ENCODE measurements around the gene SH2B3.
A peak's percentile ranks its signal among the peaks of the same experiment; 100 is the strongest.
"Not testable (repeated sequence)": the region's sequence is repeated elsewhere in the genome, so short reads cannot be mapped to it uniquely, and the experiment has no call there.

SH2B3 gene

DNA sequence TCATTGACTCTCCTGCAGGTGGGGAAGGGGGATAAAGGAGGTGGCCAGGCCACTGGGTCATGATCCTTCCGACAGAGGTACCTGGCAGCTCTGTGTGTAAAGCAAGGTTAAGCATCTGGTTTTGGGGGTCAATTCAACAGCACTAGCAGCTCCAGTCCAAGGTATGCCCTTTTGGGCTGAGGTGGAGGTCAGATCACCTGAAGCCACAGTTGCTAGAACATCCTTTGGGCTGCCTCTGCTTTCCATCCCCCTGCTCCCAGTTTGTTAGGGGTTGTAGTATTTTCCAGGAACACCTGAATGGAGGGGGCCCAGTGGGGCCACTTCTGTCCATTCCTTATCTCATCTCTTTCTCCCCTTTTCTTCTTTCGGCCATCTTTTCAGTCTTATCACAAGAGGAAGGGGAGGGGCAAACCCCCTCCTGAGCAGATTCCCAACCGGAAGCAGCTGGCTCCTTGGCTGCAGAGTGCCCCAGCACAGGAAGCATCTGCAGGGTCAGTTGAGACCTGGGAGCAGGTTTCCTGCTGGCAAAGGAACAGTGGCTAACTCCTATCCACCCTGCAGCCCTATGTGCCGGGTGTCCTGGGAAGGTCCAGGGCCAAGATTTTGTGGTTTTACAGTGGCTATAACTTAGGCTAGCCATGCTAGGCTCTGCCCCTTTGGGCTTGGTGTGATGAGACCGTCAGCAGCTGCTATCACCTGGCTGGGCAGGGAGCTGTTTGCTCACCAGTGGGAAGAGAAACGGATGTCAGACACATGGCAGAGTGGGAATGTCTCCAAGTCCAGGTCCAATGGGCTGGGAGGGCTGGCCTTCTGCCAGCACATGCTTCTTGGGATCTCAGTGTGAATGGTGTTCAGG lies 40.2 kb downstream of the SH2B3 start:
- DNase-seq: no peak

DNA sequence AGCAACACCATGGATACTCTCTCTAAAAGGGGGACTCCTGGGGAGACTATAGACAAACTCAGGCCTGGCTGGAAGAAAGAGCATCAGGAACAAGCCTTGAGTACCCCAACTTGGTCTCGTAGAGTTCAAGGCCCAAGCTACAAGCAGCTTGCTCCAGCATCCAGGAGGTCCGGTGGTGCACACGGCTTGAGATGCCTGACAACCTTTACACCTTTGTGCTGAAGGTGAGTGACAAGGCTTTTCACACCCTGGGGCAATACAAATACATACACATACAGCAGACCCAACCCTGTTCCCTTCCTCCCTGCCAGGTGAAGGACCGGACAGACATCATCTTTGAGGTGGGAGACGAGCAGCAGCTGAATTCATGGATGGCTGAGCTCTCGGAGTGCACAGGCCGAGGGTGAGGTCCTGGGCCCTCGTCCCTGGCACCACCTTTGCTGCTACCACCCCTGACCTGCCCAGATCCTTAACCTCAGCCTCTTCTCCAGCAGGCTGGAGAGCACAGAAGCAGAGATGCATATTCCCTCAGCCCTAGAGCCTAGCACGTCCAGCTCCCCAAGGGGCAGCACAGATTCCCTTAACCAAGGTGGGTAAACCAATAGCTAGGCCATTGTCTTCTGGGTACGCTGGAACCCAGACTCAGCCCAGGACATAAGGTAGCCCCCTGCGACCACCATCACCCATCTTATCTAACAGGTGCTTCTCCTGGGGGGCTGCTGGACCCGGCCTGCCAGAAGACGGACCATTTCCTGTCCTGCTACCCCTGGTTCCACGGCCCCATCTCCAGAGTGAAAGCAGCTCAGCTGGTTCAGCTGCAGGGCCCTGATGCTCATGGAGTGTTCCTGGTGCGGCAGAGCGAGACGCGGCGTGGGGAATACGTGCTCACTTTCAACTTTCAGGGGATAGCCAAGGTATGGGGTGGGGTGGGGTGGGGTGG lies 41.2 kb downstream of the SH2B3 start:
- DNase-seq: no peak

DNA sequence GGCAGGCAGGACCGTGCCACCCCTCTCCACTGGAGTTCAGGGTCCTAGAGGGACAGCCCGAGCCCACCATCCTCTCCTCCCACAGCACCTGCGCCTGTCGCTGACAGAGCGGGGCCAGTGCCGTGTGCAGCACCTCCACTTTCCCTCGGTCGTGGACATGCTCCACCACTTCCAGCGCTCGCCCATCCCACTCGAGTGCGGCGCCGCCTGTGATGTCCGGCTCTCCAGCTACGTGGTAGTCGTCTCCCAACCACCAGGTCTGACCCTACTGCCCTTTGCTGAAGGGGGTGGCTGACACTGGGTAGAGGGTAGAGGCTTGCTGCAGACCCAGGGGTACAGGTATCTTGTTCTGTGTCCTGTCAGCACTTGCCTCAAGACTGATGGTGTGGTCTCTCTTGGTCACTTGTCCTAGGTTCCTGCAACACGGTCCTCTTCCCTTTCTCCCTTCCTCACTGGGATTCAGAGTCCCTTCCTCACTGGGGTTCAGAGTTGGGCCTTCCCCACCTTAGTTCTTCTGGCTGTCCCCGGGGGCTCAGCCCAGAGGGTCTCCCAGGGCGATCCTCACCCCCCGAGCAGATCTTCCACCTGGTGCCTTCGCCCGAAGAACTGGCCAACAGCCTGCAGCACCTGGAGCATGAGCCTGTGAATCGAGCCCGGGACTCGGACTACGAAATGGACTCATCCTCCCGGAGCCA lies 42.0 kb downstream of the SH2B3 start:
- no peak for DNase-seq

DNA sequence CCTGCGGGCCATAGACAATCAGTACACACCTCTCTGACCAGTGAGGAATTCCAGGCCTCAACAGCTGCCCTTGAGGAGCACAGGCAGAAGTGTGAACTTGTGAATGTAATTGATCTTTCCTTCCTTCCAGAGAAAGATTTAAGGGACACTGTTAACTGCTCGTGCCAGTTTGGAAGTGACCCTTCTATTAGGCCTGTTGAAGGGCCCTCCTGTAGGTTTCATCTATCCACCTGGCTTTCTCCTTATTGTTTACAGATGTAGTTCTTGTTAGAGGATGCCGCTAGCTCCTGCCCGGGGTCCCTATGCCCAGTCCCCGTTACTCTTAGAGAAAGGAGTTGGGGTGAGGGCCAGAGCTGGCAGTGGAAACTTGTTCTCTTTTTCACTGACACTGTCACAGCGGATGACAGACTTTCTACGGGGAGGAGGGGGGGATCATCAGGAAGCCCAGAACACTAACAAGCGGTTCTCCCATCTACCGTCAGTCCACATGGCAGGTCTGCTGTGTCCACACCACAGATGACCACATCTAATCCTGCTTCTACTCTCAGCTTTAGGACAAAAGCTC lies 42.6 kb downstream of the SH2B3 start:
- DNase-seq: no peak

DNA sequence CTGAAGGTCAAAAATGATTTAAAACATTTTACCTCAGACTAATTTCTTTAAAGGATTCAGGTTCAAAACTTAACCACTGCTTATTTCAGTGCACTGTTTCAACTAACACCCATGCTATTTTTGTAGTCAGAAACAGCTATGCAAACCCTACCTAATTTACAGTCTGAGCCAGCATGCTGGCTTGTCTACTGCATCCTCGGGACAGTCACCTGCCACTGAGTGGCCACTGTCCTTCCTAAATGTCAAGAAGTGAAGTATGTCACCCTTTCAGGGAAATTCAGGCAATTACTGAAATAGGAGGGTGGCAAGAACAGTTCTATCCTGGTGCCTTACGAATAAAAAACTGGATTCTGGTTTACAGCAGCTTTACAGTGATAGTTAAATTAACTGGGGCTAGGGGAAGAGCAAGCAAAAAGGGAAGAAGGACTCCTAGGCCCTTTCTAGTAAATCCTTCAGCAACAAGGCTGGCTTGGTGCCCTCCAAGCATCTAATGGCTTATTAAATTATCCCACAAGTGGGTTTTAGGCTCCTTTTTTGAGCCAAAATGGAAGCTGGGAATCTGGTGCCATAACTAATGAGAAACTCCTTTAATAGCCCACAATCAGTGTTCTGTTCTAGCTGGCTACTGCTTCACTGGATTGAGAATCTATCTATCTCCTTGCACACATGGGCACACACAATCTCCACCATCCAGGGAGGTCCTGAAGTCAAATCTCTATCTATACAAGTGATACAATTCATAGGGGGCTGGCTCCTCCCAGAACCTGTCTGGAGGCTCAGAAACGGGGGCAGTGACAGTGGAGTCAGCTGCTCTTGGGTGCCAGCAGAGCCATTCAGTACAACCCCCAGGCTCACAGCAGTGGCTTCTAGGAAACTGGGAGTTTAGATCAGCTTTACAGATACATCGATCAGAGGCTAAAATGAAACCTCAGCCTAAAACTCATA lies 43.4 kb downstream of the SH2B3 start:
- DNase-seq: no peak

DNA sequence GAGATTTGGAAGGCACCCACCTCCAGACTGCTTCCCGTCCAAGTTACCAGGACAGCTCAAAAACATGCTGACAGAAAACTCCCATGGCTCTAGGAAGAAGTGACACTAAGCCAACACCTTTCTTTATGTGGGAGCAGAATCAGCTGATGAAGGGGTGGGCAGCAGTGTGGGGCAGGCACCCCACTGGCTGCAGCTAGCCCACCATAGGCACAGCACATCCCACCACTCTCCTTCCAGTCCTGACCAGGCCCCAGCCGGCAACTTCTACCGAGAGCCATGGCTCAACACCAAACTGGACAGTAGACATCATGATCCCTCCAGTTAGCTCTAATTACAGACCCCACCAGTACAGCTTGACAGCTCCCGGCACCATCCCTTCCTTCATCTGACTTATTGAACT lies 45.0 kb downstream of the SH2B3 start:
- DNase-seq: no peak

DNA sequence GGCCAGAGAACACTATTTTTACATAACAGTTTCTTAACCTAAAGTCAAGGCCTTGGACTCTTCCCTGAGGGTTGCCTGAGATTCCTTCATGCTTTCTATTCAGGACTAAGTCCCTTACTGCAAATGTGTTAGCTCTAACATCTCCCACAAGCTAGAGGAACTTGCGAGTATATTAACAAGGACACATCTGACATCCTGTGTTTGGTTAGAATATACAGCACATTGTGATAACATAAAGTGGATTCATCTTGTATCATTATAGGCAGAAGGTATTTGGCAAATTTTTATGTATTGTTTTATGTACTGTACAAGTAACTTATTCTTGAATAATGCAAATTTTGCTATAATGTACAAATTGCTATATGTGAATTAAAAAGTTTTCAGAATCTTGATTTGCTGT lies 45.5 kb downstream of the SH2B3 start:
- DNase-seq: no peak

DNA sequence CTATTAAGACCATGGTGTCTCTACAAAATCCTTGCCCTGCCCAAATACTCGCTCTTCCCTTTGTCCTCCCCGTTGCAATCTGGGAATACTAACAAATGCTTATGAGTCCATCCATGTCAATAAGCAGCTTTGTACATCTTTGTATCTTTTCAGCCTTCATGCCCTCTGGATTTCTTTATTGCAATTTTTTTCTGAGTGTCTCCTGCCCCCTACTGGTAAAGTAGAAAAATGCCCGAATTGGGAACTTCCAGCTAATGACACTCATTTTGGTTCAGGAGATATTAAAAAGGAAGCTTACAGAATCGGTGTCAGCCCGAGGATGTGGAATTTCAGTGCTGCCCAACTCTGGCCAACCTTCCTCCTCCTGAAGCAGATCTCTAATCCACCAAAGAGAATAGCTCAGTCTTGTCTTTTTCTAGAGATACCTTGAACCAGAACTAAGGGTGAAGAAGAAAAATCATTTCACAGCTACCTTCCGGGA lies 46.0 kb downstream of the SH2B3 start:
- peak; percentile 39 for DNase-seq

DNA sequence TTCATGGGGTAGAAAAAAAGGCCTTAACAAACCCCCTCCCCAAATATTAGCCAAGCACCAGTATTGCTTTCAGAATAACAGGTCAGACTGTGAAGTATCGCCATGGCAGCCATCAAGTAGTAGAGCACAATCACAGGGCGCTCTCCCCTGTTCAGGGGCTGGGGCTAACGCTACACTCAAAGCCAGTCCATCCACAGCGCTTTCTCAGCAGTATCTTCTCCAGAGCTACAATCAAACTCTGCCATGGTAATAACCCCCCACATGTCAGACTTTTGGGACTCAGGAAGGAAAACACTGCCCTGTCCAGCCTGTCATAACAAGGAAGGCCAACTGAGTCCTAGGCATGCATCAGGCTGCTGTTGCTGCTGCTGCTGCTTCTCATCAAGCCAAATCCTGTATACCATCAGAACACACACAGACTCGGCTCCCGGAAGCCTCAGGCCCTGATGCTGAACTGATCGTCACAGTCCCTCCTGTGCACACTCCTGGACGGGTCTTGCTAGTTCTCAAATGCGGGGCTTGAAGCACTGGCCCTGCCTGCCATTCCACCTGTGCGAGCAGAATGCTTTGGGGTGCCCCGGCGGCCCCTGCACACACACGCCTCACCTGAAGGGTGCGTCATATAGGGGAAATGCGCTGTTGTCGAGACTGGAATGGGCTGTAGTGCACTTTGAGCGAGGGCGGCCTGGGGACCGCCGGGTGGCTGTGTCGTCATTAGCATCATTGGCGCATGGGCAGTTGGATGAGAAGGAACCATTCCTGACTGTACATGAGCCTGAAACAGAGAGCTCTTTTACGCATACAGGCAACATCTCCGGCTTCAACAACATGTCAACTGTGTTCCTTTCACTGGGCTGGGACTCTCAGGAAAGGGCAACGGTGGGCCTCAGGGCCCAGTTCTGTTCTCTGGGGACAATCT lies 47.6 kb downstream of the SH2B3 start:
- no peak for DNase-seq

DNA sequence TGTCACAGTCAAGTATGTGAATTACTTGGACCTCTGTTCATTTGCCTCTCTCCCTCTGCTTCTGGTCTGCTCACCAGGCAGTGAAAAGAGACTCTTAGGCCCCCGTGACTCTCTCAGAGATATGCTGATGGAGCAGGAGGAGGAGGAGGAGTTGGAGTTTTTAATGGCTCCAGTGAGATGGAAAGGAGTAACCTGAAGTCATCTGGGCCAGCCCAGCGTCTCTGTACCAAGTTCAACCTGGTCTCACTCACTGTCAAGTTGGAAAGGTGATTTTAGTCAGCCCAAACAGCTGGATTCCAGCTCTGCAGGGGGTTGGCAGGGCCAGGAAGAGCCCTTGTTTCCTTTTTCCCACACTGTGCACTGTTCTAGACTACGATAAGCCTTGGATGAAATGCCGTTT lies 48.6 kb downstream of the SH2B3 start:
- no peak for DNase-seq

DNA sequence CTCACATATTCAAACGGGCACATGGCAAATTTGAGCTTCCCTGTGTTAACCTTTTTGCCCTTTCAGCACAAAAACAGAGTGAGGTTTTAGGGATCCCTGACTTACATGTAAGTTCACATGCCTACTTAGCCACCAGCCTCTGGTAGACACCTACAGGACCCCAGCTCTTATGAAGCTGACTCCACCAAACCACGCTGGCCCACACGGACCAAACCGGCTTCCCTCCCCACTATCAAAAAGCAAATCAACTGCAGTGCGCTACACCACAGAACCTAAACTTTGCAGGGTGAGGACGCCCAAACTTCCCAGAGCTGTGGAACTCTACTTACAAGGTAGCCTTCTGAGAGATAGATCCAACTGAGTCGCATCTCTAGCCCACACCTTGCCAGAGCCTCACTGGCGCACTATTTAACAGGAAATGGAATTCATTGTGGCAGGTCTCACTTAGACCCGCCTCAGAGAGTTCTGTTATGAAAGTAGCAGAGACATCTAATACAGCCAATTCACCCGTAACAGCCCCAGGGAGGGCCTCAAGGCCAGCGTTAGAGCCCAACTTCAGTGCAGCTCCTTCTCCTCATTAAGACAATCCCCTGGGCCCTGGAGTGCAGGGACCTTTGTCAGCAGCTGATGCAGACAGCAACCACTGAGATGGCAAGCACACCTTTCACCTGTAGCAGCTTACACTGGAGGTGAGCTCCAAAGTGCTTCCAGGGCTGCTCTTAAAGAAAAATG lies 49.2 kb downstream of the SH2B3 start:
- DNase-seq: no peak

DNA sequence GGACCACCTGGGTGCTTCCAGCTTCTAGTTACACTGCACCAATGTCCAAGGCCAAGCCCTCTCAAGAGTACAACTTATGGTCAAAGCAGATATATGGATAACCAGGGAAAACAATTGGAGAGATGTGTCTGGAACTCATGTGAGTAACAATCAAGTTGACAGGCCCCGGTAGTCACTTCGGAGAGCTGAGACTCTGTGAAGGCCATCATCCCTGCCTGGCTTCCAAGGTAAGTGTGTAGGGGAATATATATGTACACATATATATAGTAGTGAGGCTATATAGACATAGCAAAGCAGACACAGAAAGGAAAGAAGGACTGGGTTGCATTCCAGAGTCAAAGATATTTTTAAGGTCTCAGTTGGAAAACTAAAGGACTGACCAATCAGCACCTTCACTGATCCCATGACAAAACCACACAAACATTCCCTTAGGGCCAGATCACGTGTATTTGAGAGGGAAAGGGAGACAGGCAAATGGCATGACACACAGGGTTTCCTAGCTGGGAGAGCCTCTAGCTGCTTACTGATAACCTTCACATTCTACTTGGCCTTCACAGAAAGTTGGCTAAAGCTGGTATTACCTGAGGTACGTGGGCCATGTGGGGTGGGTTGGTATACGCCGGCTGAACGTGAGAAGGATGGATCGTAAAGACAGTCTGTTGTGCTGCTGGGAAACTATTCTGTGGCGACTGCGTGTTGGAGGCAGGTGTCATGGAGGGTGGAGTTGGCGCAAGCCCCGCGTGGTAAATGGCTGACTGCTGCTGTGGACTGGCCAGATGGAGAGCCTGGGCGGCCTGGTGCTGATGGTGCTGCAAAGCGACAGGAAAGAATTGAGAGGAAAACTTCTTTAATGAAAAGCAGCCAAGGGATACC lies 50.0 kb downstream of the SH2B3 start:
- no peak for DNase-seq

DNA sequence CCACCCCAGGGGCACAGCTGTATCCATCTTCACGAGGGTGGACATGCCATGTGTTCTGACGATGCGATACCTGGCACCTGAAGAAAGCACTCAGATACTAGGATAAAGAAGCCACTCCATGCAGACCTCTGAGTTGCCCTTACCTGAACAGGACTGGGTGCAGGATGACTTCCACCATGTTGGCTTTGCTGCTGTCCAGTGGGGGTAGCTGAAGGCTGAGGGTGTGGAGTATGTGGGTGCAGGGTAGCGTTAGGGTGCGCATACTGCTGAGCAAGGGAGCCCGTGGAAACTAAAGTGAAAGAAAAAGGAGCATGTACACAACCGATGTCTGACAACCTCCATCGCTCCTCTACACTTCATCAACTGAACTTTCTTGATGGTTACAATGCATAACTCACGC lies 51.3 kb downstream of the SH2B3 start:
- no peak for DNase-seq

DNA sequence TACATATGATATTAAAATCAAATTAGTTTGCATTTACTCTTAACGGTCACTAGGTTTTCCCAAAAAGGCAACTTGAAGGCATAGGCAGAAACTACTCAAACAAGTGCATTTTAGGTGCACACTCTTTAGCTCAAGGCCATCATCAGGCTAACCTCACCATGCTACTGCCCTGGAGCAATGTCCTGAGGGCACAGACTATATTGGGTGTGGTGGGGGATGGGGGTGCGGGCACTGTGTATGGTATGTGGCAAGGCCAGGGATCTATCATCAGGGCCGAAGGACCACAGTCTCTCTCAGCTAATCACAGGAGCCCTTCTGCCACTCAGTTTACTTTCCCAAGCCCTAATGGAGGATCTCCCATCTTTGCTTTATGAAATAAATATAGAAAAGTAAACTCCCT lies 51.9 kb downstream of the SH2B3 start:
- DNase-seq: no peak

DNA sequence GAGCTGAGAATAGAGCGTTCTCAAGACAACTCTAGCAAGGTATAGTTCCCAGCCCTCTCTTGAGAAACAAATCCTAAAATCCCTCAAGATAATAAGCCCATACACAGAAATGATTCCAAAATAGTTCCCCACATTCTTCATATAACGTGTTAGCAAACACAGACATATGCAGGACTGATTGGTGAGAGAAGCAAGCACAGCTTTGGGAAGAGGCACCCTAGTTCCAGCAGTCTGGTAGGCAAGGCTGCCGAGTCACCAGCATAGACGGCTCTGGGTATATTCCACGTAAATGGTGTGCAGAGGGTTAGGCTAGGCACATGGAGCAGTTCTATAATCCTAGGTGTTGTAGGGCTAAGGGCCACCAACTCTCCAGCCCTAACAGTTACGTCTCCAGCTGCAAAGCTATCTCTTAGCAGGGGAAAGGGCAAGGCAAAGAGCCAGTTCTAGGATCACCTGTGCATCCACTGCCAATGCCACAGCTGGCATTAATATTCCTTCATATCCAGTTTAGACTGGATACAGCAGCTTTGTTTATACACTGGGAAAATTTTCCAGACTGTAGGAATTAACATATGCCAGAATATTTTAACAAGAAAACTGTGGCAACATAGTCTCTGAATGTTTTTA lies 52.9 kb downstream of the SH2B3 start:
- DNase-seq: no peak

DNA sequence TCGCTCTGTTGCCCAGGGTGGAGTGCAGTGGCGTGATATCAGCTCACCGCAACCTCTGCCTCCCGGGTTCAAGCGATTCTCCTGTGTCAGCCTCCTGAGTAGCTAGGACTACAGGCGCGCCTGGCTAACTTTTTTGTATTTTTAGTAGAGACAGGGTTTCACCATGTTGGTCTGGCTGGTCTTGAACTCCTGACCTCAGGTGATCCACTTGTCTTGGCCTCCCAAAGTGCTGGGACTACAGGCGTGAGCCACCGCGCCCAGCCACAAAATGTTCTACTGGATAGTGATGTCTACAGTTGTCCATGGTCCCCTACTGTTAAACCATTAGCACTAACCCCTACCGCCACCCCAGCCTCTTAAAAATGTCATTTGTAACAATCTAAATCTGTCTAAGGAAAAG lies 54.4 kb downstream of the SH2B3 start:
- not testable (repeated sequence) for DNase-seq

DNA sequence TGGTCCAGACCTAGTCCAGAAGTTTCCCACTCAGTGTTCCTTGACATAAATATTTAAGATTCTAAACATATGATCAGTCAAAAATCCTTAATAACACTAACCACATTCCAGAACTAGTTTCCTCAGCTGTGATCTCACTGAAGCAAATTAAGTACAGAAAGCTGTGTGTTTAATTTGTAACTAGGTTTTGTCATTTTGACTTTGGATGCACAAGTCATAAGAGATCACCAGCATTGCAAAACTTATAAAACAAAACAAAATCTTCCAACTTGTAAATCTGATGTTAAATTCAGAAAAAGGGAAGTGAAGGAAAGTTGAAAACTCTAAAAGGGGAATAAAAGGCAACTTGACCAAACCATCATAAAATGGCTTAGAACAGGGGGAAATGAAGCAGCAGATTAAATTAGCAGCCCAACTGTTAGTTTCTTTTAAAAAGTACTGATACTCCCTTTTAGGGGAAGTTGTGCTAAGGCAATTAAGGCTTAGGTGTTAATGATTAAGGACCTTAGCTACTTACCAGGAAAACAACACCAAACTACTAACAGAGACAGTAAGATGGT lies 56.6 kb downstream of the SH2B3 start:
- DNase-seq: no peak

All from RPMI8226 (cell line).